ENCODE measurements around the gene RHD. TPM values are rescaled to one million over a fixed set of nuclear protein-coding genes. Genes with fewer than 3 reads are reported as not detected.
"Not testable (repeated sequence)": the region's sequence is repeated elsewhere in the genome, so short reads cannot be mapped to it uniquely, and the experiment has no call there.

RHD gene
- total RNA-seq, 2 experiments from 2014 or later, result not detected

- intact Hi-C loops (cut with micrococcal nuclease); H3K4me3 Mint-ChIP-seq; H3K9me3 Mint-ChIP-seq; H3K4me1 Mint-ChIP-seq (ENCODE audit: low read depth); DNase-seq; H3K36me3 Mint-ChIP-seq; H3K27me3 Mint-ChIP-seq; H3K27ac Mint-ChIP-seq; CTCF ChIA-PET; POLR2A ChIA-PET: not testable (repeated sequence)
These were observed 52.1 kb downstream of the RHD start for GRCh38 chr1:25324407-25324806.

- H3K9me3 Mint-ChIP-seq; intact Hi-C loops (cut with micrococcal nuclease); H3K27me3 Mint-ChIP-seq; H3K36me3 Mint-ChIP-seq; DNase-seq; H3K27ac Mint-ChIP-seq; POLR2A ChIA-PET; H3K4me3 Mint-ChIP-seq; CTCF ChIA-PET; H3K4me1 Mint-ChIP-seq (ENCODE audit: low read depth): not testable (repeated sequence)
These were observed 55.8 kb downstream of the RHD start for GRCh38 chr1:25327864-25328790.

- POLR2A ChIA-PET, H3K27ac Mint-ChIP-seq: not testable (repeated sequence)
These were observed 56.5 kb downstream of the RHD start for GRCh38 chr1:25328791-25329185.

GRCh38 chr1:25329336-25329735 is 57.0 kb downstream of the RHD start:
- intact Hi-C loops (cut with micrococcal nuclease); H3K27ac Mint-ChIP-seq; H3K4me1 Mint-ChIP-seq (ENCODE audit: low read depth); POLR2A ChIA-PET; DNase-seq; CTCF ChIA-PET; H3K36me3 Mint-ChIP-seq; H3K9me3 Mint-ChIP-seq; H3K4me3 Mint-ChIP-seq; H3K27me3 Mint-ChIP-seq: not testable (repeated sequence)

More at GRCh38 chr1:25328791-25329185, 56.5 kb downstream of the RHD start:
- H3K9me3 Mint-ChIP-seq; H3K27me3 Mint-ChIP-seq; H3K36me3 Mint-ChIP-seq; intact Hi-C loops (cut with micrococcal nuclease); H3K4me3 Mint-ChIP-seq; DNase-seq; H3K4me1 Mint-ChIP-seq (ENCODE audit: low read depth); CTCF ChIA-PET: not testable (repeated sequence)

GRCh38 chr1:25329950-25330349 is 57.6 kb downstream of the RHD start:
- POLR2A ChIA-PET; CTCF ChIA-PET; H3K4me3 Mint-ChIP-seq; H3K36me3 Mint-ChIP-seq; intact Hi-C loops (cut with micrococcal nuclease); H3K27ac Mint-ChIP-seq; H3K27me3 Mint-ChIP-seq; H3K4me1 Mint-ChIP-seq (ENCODE audit: low read depth); H3K9me3 Mint-ChIP-seq: not testable (repeated sequence)
- DNase-seq, result peak; percentile 17

- Mint-ChIP-seq H3K4me1 (ENCODE audit: low read depth) (peaks cover 24% of the 10 kb centered on the region), H3K4me3 (peak overlapping the region; percentile 88), H3K27ac (peak overlapping the region; percentile 83)
- H3K36me3 Mint-ChIP-seq, H3K27me3 Mint-ChIP-seq, H3K9me3 Mint-ChIP-seq, POLR2A ChIA-PET: not testable (repeated sequence)
- peak; percentile 47 for DNase-seq
- CTCF ChIA-PET, result interaction anchor here (0.7 kb wide), 1 partner anchor 97 kb away, joined by 3 read pairs; no protein-coding TSS in a partner anchor
- intact Hi-C loops (cut with micrococcal nuclease), result loop anchor here (5.0 kb wide), 1 partner anchor 95 kb away; the partner anchor contains the start of gene MACO1
These were observed 64.6 kb downstream of the RHD start for GRCh38 chr1:25336922-25337354.

- H3K4me3 Mint-ChIP-seq, result peak overlapping the region; percentile 82
- intact Hi-C loops (cut with micrococcal nuclease), result loop anchor here (2.0 to 5.0 kb wide), 2 partner anchors 91 to 95 kb away; partner anchors contain the start of genes MACO1 and RSRP1
- H3K36me3 Mint-ChIP-seq, H3K27me3 Mint-ChIP-seq, CTCF ChIA-PET, POLR2A ChIA-PET, H3K9me3 Mint-ChIP-seq: not testable (repeated sequence)
- peak overlapping the region; percentile 87 for H3K27ac Mint-ChIP-seq
- peaks cover 28% of the 10 kb centered on the region for H3K4me1 Mint-ChIP-seq (ENCODE audit: low read depth)
- peak; percentile 38 for DNase-seq
These were observed 65.3 kb downstream of the RHD start for GRCh38 chr1:25337483-25338187.

- ChIA-PET POLR2A (interaction anchor here (1.0 to 1.5 kb wide), 2 partner anchors 11 to 106 kb away, joined by 5 to 6 read pairs; partner anchors contain the start of gene SYF2), CTCF (no interaction called here)
- peak within 1 kb of the TSS; percentile 88 for H3K4me3 Mint-ChIP-seq
- H3K36me3 Mint-ChIP-seq, result peaks cover 7% of the 10 kb centered on the region
- H3K4me1 Mint-ChIP-seq (ENCODE audit: low read depth), result peaks cover 29% of the 10 kb centered on the region
- peak; percentile 93 for DNase-seq
- H3K27me3 Mint-ChIP-seq, result no peaks in the 10 kb centered on the region
- peak within 1 kb of the TSS; percentile 87 for H3K27ac Mint-ChIP-seq
- H3K9me3 Mint-ChIP-seq, result no peaks in the 10 kb centered on the region
- intact Hi-C loops (cut with micrococcal nuclease), result loop anchor here (2.0 to 5.0 kb wide), 2 partner anchors 92 to 94 kb away; partner anchors contain the start of genes MACO1 and RSRP1
These were observed 66.1 kb downstream of the RHD start, which contains the start of gene TMEM50A for GRCh38 chr1:25338188-25338981. Gene TMEM50A, plus strand, starts transcription at chr1:25338334. Its CDS starts 2,153 bp downstream, at chr1:25340487.

GRCh38 chr1:25338986-25339385 is 66.7 kb downstream of the RHD start:
- Mint-ChIP-seq H3K27ac (peak overlapping the region; percentile 87), H3K9me3 (no peaks in the 10 kb centered on the region), H3K4me3 (peak overlapping the region; percentile 82), H3K36me3 (peaks cover 10% of the 10 kb centered on the region), H3K4me1 (ENCODE audit: low read depth) (peaks cover 34% of the 10 kb centered on the region), H3K27me3 (no peaks in the 10 kb centered on the region)
- ChIA-PET POLR2A (interaction anchor here (1.0 to 1.5 kb wide), 2 partner anchors 11 to 107 kb away, joined by 5 to 6 read pairs; partner anchors contain the start of gene SYF2), CTCF (no interaction called here)
- intact Hi-C loops (cut with micrococcal nuclease), result loop anchor here (2.0 to 5.0 kb wide), 2 partner anchors 92 to 93 kb away; partner anchors contain the start of genes MACO1 and RSRP1
- DNase-seq, result no peak

GRCh38 chr1:25341746-25342145 is 69.4 kb downstream of the RHD start:
- Mint-ChIP-seq H3K27ac (no peak overlapping the region), H3K36me3 (peaks cover 13% of the 10 kb centered on the region), H3K4me3 (no peak overlapping the region), H3K4me1 (ENCODE audit: low read depth) (peaks cover 32% of the 10 kb centered on the region), H3K27me3 (no peaks in the 10 kb centered on the region), H3K9me3 (no peaks in the 10 kb centered on the region)
- CTCF ChIA-PET, result no interaction called here
- intact Hi-C loops (cut with micrococcal nuclease), result no loop called here
- POLR2A ChIA-PET, result no interaction called here
- DNase-seq, result no peak

GRCh38 chr1:25342846-25343245 is 70.5 kb downstream of the RHD start:
- POLR2A ChIA-PET, result no interaction called here
- CTCF ChIA-PET, result interaction anchor here (1.8 kb wide), 1 partner anchor 11 kb away, joined by 5 read pairs; no protein-coding TSS in a partner anchor
- H3K36me3 Mint-ChIP-seq, result peaks cover 18% of the 10 kb centered on the region
- H3K4me1 Mint-ChIP-seq (ENCODE audit: low read depth), result peaks cover 33% of the 10 kb centered on the region
- no peak overlapping the region for H3K4me3 Mint-ChIP-seq
- DNase-seq, result no peak
- no peaks in the 10 kb centered on the region for H3K27me3 Mint-ChIP-seq
- H3K9me3 Mint-ChIP-seq, result no peaks in the 10 kb centered on the region
- H3K27ac Mint-ChIP-seq, result no peak overlapping the region
- intact Hi-C loops (cut with micrococcal nuclease), result no loop called here

Data from activated CD4-positive, alpha-beta memory T cell treated with anti-CD3 and anti-CD28 coated beads for 36 hours (primary cell).